Ascending aorta (tissue), 2 donors: ENCODE data around the gene PMPCA. TPM values are rescaled to one million over a fixed set of nuclear protein-coding genes. Genes with fewer than 3 reads are reported as not detected.

Experiments
- DNase-seq, 2 donors: peaks; one replicate each; pipeline ENCODE4 v3.0.0-alpha.2; 2019; ENCODE audit warnings: low spot score in 2 of 2
- H3K27ac ChIP-seq, 2 donors: fragments of 200-600 bp; sonication (generic); one replicate each; pipeline ENCODE4 v1.5.1; 2016 to 2017; ENCODE audit warnings: mild to moderate bottlenecking in 1 of 2
- H3K27me3 ChIP-seq: fragments of 200-600 bp; sonication (generic); one replicate; pipeline ENCODE4 v1.5.1; 2017
- H3K36me3 ChIP-seq, 2 donors: fragments of 200-600 bp; sonication (generic); one replicate each; pipeline ENCODE4 v1.5.1; 2016
- H3K4me1 ChIP-seq, 2 donors: fragments of 200-600 bp; sonication (generic); one replicate each; pipeline ENCODE4 v1.5.1; 2016 to 2017; ENCODE audit warnings: mild to moderate bottlenecking in 1 of 2
- H3K4me3 ChIP-seq, 2 donors: fragments of 200-600 bp; sonication (generic); one replicate each; pipeline ENCODE4 v1.5.1; 2016 to 2017; ENCODE audit warnings: mild to moderate bottlenecking in 1 of 2
- H3K9me3 ChIP-seq, 2 donors: fragments of 200-600 bp; sonication (generic); one replicate each; pipeline ENCODE4 v1.5.1; 2016
- CTCF ChIP-seq, 3 experiments: fragments of 200-600 bp in 2 of 3; fragments of 450-650 bp in 1 of 3; sonication (generic) in 2 of 3; IDR thresholded peaks; one replicate each; pipeline ENCODE4 v1.5.1; 2016 to 2019; ENCODE audit warnings: antibody characterized with exemption in 3 of 3, mild to moderate bottlenecking in 1 of 3, moderate library complexity in 1 of 3
- intact Hi-C: fragments of 100-400 bp; cut with DNase I; formaldehyde crosslinking; loops from one replicate; pipeline ENCODE4 v1.15.1; 2023
- total RNA-seq: library from RNA; depleted of rRNA; stranded (reverse); fragments of >200 nt; gene quantifications from one replicate; pipeline ENCODE4 v1.1.0, GENCODE V29; 2016

Gene PMPCA
- total RNA-seq, 1 donor from 2014 or later = 69.1 TPM

GRCh38 chr9:136416914-136417313 lies 6.5 kb downstream of the PMPCA start:
- peaks cover 90 to 92% of the 10 kb centered on the region in 2 donors for H3K36me3 ChIP-seq
- H3K27ac ChIP-seq = no peak overlapping the region

DNA sequence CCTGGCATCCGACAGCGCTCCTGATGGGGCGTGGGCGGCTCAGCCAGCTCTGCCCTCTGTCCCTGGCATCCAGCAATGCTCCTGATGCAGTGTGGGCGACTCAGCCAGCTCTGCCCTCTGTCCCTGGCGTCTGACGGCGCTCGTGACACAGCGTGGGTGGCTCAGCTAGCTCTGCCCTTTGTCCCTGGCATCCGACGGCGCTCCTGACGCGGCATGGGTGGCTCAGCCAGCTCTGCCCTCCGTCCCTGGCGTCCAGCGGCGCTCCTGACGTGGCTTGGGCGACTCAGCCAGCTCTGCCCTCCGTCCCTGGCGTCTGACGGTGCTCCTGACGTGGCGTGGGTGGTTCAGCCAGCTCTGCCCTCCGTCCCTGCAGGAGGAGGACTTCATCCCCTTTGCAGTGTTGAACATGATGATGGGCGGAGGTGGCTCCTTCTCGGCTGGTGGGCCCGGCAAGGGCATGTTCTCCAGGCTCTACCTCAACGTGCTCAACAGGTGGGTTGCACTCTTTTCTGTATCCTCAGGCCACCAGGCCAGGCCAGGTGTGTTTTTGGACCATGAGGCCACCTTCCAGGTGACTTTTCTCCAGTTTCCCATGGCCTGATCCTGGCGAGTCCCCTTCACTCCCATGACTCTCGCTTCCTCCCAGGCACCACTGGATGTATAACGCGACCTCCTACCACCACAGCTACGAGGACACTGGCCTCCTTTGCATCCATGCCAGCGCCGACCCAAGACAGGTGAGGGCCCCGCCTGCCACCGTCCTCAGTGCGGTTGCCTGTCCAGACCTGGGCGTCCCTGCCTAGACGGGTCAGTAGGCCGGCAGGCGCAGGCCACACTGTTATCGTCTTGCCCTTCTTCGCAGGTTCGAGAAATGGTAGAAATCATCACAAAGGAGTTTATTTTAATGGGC lies 8.0 kb downstream of the PMPCA start:
- Histone ChIP-seq H3K36me3 (peaks cover 98 to 99% of the 10 kb centered on the region in 2 donors), H3K4me3 (no peak overlapping the region), H3K27ac (no peak overlapping the region), H3K9me3 (no peaks in the 10 kb centered on the region), H3K27me3 (no peaks in the 10 kb centered on the region), H3K4me1 (no peaks in the 10 kb centered on the region)
- no peak for TF ChIP-seq CTCF (IDR thresholded peaks at IDR 0.05)
- DNase-seq = no peak
- intact Hi-C loops = no loop called here

More at GRCh38 chr9:136416914-136417313, 6.5 kb downstream of the PMPCA start:
- Histone ChIP-seq H3K4me3 (no peak overlapping the region), H3K4me1 (peaks cover 0 to 1% of the 10 kb centered on the region in 2 donors), H3K27me3 (no peaks in the 10 kb centered on the region), H3K9me3 (no peaks in the 10 kb centered on the region)
- TF ChIP-seq CTCF (IDR thresholded peaks at IDR 0.05) = no peak
- intact Hi-C loops = no loop called here
- DNase-seq = no peak

DNA sequence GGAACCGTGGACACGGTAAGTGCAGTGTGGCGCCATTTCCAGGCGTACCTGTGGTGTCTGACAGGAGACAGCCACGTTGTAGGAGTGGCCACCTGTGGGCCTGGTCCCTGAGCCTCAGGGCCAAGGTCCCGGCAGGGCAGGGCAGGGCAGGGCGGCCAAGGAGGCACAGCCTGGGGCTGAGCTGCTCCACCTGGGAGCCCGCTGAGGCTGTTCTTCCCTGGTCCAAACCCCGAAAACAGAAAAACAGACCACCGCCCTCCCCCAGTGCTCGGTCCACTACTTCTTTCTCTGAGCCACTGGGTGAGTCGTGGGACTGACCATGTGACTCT lies 8.6 kb downstream of the PMPCA start:
- no peaks in the 10 kb centered on the region for H3K9me3 ChIP-seq
- no peak for DNase-seq
- TF ChIP-seq CTCF (IDR thresholded peaks at IDR 0.05) = no peak
- no peak overlapping the region for H3K27ac ChIP-seq
- intact Hi-C loops = no loop called here
- H3K4me3 ChIP-seq = no peak overlapping the region
- H3K36me3 ChIP-seq = peaks cover 98 to 99% of the 10 kb centered on the region in 2 donors
- no peaks in the 10 kb centered on the region for H3K27me3 ChIP-seq
- no peaks in the 10 kb centered on the region for H3K4me1 ChIP-seq

DNA sequence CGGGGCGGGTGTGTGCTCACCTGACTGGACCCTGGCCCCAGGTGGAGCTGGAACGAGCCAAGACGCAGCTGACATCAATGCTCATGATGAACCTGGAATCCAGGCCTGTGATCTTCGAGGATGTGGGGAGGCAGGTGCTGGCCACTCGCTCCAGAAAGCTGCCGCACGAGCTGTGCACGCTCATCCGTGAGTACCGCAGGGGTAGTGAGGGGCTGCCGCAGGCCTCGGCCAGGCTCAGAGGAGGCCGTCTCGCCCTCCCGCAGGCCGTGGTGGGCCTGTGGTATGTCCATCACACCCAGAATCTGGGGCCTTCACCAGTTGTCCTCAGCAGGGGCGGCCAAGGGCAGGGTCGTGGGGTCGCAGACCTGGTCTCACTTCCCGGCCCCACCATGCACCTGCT lies 11.3 kb downstream of the PMPCA start:
- Histone ChIP-seq H3K4me1 (no peaks in the 10 kb centered on the region), H3K9me3 (no peaks in the 10 kb centered on the region), H3K36me3 (peaks cover 77 to 80% of the 10 kb centered on the region in 2 donors), H3K27me3 (no peaks in the 10 kb centered on the region), H3K4me3 (no peak overlapping the region), H3K27ac (no peak overlapping the region)
- no peak for TF ChIP-seq CTCF (IDR thresholded peaks at IDR 0.05)
- no peak for DNase-seq
- intact Hi-C loops = no loop called here

DNA sequence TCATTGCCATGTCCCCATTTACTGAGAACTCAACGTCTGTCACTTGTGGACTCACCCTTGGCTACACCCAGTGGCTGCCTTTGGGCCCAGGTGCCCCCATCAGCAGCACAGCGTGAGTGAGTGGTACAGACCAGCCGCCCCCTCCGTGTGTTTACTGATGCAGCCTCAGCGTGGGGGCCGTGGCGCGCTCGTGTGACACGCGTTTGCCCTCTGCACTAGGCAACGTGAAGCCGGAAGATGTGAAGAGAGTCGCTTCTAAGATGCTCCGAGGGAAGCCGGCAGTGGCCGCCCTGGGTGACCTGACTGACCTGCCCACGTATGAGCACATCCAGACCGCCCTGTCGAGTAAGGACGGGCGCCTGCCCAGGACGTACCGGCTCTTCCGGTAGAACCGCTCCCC lies 12.4 kb downstream of the PMPCA start:
- no peak for TF ChIP-seq CTCF (IDR thresholded peaks at IDR 0.05)
- no peak for DNase-seq
- Histone ChIP-seq H3K9me3 (no peaks in the 10 kb centered on the region), H3K27ac (no peak overlapping the region), H3K4me1 (no peaks in the 10 kb centered on the region), H3K36me3 (peaks cover 66 to 69% of the 10 kb centered on the region in 2 donors), H3K4me3 (no peak overlapping the region), H3K27me3 (no peaks in the 10 kb centered on the region)
- intact Hi-C loops = no loop called here
